ENCODE measurements around the gene MPI. TPM values are rescaled to one million over a fixed set of nuclear protein-coding genes. Genes with fewer than 3 reads are reported as not detected.
"Not testable (repeated sequence)": the region's sequence is repeated elsewhere in the genome, so short reads cannot be mapped to it uniquely, and the experiment has no call there.

The MPI gene
- total RNA-seq, 2 experiments from 2014 or later, result 67.1 to 74.3 TPM

DNA sequence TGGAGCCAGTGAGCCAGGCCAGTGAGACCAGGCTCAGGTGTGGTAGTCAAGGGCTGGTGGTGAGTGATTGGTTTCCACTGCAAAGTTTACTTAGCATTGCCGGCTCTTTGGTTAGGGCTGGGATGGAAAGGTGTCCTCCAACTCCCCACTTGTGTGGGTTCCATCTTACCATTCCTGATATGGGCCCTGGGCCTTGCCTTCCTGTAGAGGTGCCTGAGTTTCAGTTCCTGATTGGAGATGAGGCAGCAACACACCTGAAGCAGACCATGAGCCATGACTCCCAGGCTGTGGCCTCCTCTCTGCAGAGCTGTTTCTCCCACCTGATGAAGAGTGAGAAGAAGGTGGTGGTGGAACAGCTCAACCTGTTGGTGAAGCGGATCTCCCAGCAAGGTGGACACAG, 3.1 kb downstream of the MPI start:
- ChIA-PET CTCF (interaction anchor here (1.3 to 6.5 kb wide), 2 partner anchors 9 to 58 kb away, joined by 3 to 52 read pairs; no protein-coding TSS in a partner anchor), POLR2A (interaction anchor here (2.0 kb wide), 1 partner anchor 9 kb away, joined by 5 read pairs; no protein-coding TSS in a partner anchor)
- H3K27me3 Mint-ChIP-seq, result no peaks in the 10 kb centered on the region
- TF ChIP-seq, protein P1, sequence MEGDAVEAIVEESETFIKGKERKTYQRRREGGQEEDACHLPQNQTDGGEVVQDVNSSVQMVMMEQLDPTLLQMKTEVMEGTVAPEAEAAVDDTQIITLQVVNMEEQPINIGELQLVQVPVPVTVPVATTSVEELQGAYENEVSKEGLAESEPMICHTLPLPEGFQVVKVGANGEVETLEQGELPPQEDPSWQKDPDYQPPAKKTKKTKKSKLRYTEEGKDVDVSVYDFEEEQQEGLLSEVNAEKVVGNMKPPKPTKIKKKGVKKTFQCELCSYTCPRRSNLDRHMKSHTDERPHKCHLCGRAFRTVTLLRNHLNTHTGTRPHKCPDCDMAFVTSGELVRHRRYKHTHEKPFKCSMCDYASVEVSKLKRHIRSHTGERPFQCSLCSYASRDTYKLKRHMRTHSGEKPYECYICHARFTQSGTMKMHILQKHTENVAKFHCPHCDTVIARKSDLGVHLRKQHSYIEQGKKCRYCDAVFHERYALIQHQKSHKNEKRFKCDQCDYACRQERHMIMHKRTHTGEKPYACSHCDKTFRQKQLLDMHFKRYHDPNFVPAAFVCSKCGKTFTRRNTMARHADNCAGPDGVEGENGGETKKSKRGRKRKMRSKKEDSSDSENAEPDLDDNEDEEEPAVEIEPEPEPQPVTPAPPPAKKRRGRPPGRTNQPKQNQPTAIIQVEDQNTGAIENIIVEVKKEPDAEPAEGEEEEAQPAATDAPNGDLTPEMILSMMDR (IDR thresholded peaks at IDR 0.05), result no peak
- intact Hi-C loops (cut with micrococcal nuclease), result no loop called here
- H3K4me3 Mint-ChIP-seq, result no peak overlapping the region
- peaks cover 51% of the 10 kb centered on the region for H3K36me3 Mint-ChIP-seq (ENCODE audit: low read depth)
- no peaks in the 10 kb centered on the region for H3K9me3 Mint-ChIP-seq
- ATAC-seq, result no peak
- H3K4me1 Mint-ChIP-seq (ENCODE audit: low read depth), result peaks cover 41% of the 10 kb centered on the region
- no peak for DNase-seq
- H3K27ac Mint-ChIP-seq, result peak overlapping the region; percentile 80

DNA sequence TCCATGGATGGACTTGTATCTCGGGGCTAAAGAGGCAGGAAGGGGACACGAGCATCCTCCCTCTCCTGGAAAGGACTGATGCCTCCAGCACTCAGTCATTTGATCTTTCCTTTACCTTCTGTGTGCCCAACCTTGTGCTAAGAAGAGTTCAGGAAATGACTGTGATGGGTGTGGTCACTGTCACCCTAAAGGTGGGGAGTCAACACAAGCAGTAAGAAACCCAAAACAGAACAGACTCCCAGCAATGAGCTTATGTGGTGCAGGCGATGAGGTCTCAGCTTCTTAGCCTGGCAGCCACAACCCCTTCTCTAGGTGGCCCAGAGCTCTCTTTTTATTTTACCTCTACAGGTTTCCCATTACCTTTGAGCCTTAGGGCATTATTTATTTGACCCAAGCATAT, 3.8 kb downstream of the MPI start:
- CTCF ChIA-PET, result interaction anchor here (1.0 to 6.5 kb wide), 4 partner anchors 8 to 122 kb away, joined by 3 to 52 read pairs (median 4); no protein-coding TSS in a partner anchor
- Mint-ChIP-seq H3K4me1 (ENCODE audit: low read depth) (peaks cover 41% of the 10 kb centered on the region), H3K27ac (peak overlapping the region; percentile 80), H3K36me3 (ENCODE audit: low read depth) (peaks cover 53% of the 10 kb centered on the region), H3K4me3 (no peak overlapping the region), H3K9me3 (no peaks in the 10 kb centered on the region), H3K27me3 (no peaks in the 10 kb centered on the region)
- DNase-seq (peak; percentile 31), ATAC-seq (no peak)
- TF ChIP-seq, protein P1 (IDR thresholded peaks at IDR 0.05), result no peak
- POLR2A ChIA-PET, result interaction anchor here (1.1 to 2.0 kb wide), 2 partner anchors 8 to 12 kb away, joined by 3 to 5 read pairs; no protein-coding TSS in a partner anchor
- intact Hi-C loops (cut with micrococcal nuclease), result no loop called here

DNA sequence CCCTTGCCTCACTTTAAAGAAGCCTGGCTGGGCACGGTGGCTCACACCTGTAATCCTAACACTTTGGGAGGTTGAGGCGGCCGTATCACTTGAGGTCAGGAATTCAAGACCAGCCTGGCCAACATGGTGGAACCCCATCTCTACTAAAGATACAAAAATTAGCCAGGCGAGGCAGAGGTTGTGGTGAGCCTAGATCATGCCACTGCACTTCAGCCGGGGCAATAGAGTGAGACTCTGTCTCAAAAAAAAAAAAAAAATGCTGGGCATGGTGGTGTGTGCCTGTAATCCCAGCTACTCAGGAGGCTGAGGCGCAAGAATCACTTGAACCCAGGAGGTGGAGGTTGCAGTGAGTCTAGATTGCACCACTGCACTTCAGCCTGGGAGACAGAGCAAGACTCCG, 4.5 kb downstream of the MPI start:
- H3K4me1 Mint-ChIP-seq (ENCODE audit: low read depth), result peaks cover 34% of the 10 kb centered on the region
- intact Hi-C loops (cut with micrococcal nuclease); H3K9me3 Mint-ChIP-seq; H3K27me3 Mint-ChIP-seq; H3K4me3 Mint-ChIP-seq; ATAC-seq; DNase-seq; H3K27ac Mint-ChIP-seq: not testable (repeated sequence)
- ChIA-PET POLR2A (interaction anchor here (0.6 to 2.0 kb wide), 3 partner anchors 7 to 631 kb away, joined by 3 to 5 read pairs (median 3); no protein-coding TSS in a partner anchor), CTCF (interaction anchor here (1.0 to 6.5 kb wide), 4 partner anchors 8 to 123 kb away, joined by 3 to 52 read pairs (median 6); no protein-coding TSS in a partner anchor)
- peaks cover 56% of the 10 kb centered on the region for H3K36me3 Mint-ChIP-seq (ENCODE audit: low read depth)

DNA sequence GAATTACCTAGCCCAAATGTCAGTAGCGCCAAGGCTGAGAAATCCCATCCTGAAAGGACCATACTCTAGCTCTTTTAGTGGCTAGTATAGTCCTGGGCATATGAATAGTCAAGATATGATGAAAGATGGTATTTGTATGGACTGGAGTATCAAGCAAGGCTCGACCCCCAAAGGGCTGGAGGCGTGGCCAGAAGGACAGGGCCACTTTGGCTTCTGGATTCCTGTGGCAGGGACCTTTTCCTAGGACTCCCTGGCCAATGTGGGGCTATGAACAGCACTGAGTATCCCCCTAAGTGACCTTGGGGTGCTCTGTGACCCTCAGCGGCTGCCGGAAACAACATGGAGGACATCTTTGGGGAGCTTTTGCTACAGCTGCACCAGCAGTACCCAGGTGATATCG, 6.0 kb downstream of the MPI start:
- no peaks in the 10 kb centered on the region for H3K9me3 Mint-ChIP-seq
- CTCF ChIA-PET, result interaction anchor here (1.0 to 1.9 kb wide), 2 partner anchors 11 to 25 kb away, joined by 4 to 7 read pairs; partner anchors contain the start of gene FAM219B
- intact Hi-C loops (cut with micrococcal nuclease), result no loop called here
- peaks cover 55% of the 10 kb centered on the region for H3K36me3 Mint-ChIP-seq (ENCODE audit: low read depth)
- TF ChIP-seq, protein P1 (IDR thresholded peaks at IDR 0.05), result no peak
- DNase-seq (no peak), ATAC-seq (no peak)
- POLR2A ChIA-PET, result interaction anchor here (0.7 to 4.0 kb wide), 5 partner anchors 10 to 47 kb away, joined by 3 to 20 read pairs (median 4); partner anchors contain the start of gene FAM219B
- H3K4me3 Mint-ChIP-seq, result no peak overlapping the region
- no peaks in the 10 kb centered on the region for H3K27me3 Mint-ChIP-seq
- peak overlapping the region; percentile 20 for H3K27ac Mint-ChIP-seq
- peaks cover 28% of the 10 kb centered on the region for H3K4me1 Mint-ChIP-seq (ENCODE audit: low read depth)

DNA sequence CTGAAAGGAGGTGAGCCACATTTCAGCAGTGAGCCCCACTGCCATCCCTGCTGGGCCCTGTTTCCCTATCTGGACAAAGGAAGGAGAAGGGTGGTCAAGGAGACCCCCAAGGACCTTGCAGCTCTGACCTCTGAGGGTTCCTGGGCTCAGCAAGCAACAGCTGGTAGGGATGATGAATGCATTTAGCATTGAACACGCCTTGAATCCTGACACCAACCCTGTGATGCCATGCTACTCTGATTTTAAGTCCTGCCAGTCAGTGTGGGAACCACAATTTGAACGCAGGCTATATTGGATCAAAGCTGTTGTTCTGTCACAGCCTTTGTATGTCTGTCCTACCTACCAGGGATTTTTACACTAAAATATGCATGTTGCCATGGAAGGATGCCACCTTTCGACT, 6.5 kb downstream of the MPI start:
- TF ChIP-seq, protein P1 (IDR thresholded peaks at IDR 0.05), result no peak
- peaks cover 23% of the 10 kb centered on the region for H3K4me1 Mint-ChIP-seq (ENCODE audit: low read depth)
- ATAC-seq, result no peak
- no peak overlapping the region for H3K4me3 Mint-ChIP-seq
- no peak for DNase-seq
- POLR2A ChIA-PET, result interaction anchor here (0.7 to 4.0 kb wide), 5 partner anchors 10 to 88 kb away, joined by 3 to 20 read pairs (median 4); partner anchors contain the start of gene FAM219B
- no peak overlapping the region for H3K27ac Mint-ChIP-seq
- intact Hi-C loops (cut with micrococcal nuclease), result no loop called here
- H3K36me3 Mint-ChIP-seq (ENCODE audit: low read depth), result peaks cover 53% of the 10 kb centered on the region
- H3K9me3 Mint-ChIP-seq, result no peaks in the 10 kb centered on the region
- H3K27me3 Mint-ChIP-seq, result no peaks in the 10 kb centered on the region
- CTCF ChIA-PET, result interaction anchor here (1.0 kb wide), 1 partner anchor 10 kb away, joined by 4 read pairs; the partner anchor contains the start of gene FAM219B
